A673 (cell line): ENCODE measurements around the gene NUTM2A. TPM values are rescaled to one million over a fixed set of nuclear protein-coding genes. Genes with fewer than 3 reads are reported as not detected.
"Not testable (repeated sequence)": the region's sequence is repeated elsewhere in the genome, so short reads cannot be mapped to it uniquely, and the experiment has no call there.

Source experiments
- BruUV-seq: library from RNA; stranded (reverse); fragments of 400-500 nt; replicated peaks from 2 replicates; lab custom pipeline; 2021; lab: Mats Ljungman, UMichigan
- CTCF ChIA-PET: fragments of 300-600 bp; sonication (Branson Sonifier 250); formaldehyde crosslinking; loops from one replicate; lab custom pipeline; 2022; ENCODE audit warnings: antibody characterized with exemption; lab: Charles Lee
- POLR2A ChIA-PET: fragments of 300-600 bp; sonication (Branson Sonifier 250); formaldehyde crosslinking; loops from one replicate; lab custom pipeline; 2022; ENCODE audit warnings: antibody characterized with exemption; ENCODE audit not compliant: low non-redundant PET; lab: Charles Lee
- DNase-seq: peaks from one replicate; pipeline ENCODE4 v3.0.0-alpha.2; 2015; ENCODE audit warnings: low spot score
- H3K27ac ChIP-seq: fragments of 200-600 bp; sonication (generic); 2 replicates; pipeline ENCODE4 v1.5.1; 2016; ENCODE audit warnings: mixed run types, low read depth, mild to moderate bottlenecking, mixed read lengths, antibody characterized with exemption, low read length; ENCODE audit not compliant: poor library complexity, severe bottlenecking
- H3K27me3 ChIP-seq: fragments of 200-600 bp; sonication (generic); replicated peaks from 2 replicates; pipeline ENCODE4 v1.6.1; 2017; ENCODE audit warnings: mixed run types, low read depth, mild to moderate bottlenecking, mixed read lengths, antibody characterized with exemption, low read length; ENCODE audit not compliant: insufficient read depth, poor library complexity
- H3K36me3 ChIP-seq: fragments of 200-600 bp; sonication (generic); 2 replicates; pipeline ENCODE4 v1.6.1; 2016; ENCODE audit warnings: mixed run types, mild to moderate bottlenecking, mixed read lengths, antibody characterized with exemption, low read length; ENCODE audit not compliant: insufficient read depth, poor library complexity, severe bottlenecking
- H3K4me1 ChIP-seq: fragments of 200-600 bp; sonication (generic); 2 replicates; pipeline ENCODE4 v1.6.1; 2017; ENCODE audit warnings: mixed run types, mild to moderate bottlenecking, mixed read lengths, antibody characterized with exemption, low read length; ENCODE audit not compliant: insufficient read depth, poor library complexity, severe bottlenecking
- H3K4me3 ChIP-seq: fragments of 200-600 bp; sonication (generic); 2 replicates; pipeline ENCODE4 v1.5.1; 2016; ENCODE audit warnings: low read depth, mixed run types, mild to moderate bottlenecking, mixed read lengths, low read length; ENCODE audit not compliant: poor library complexity, severe bottlenecking
- H3K9me3 ChIP-seq: fragments of 200-600 bp; sonication (generic); 2 replicates; pipeline ENCODE4 v1.6.1; 2016; ENCODE audit warnings: mixed run types, low read depth, mild to moderate bottlenecking, mixed read lengths, antibody characterized with exemption, low read length; ENCODE audit not compliant: poor library complexity, severe bottlenecking
- intact Hi-C: fragments of 100-400 bp; cut with micrococcal nuclease; formaldehyde crosslinking; loops from one replicate; pipeline ENCODE4 v1.10.0; 2022; ENCODE audit not compliant: unreplicated experiment
- total RNA-seq: library from RNA; stranded (reverse); gene quantifications from 2 replicates; pipeline ENCODE4 v1.2.3, GENCODE V29; 2021

NUTM2A gene
- total RNA-seq, 1 experiment from 2014 or later = 1.1 TPM

DNA sequence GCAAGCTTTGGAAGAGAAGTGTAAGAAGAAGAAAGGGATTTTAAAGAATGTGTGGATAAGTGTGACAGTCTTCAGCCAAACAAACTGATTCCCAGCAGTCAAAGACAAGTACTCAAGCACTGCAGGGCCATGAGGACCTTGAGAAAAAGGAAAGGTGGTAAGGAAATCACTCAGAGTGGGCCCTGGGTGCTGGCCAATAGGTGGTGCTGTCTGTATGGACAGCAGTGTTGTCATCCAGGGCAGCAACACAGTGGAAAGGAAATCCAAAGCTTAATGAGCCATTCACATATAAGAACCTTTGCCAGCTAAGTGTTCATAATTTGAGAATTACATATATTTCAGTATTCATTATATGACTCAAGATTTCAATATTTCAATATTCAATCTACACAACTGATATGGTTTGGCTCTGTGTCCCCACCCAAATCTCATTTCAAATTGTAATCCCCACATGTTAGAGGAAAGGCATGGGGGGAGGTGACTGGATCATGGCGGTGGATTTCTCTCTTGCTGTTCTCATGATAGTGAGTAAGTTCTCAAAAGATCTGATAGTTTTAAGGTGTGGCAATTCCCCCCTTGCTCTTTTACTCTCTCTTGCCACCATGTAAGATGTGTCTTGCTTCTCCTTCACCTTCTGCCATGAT lies 55.6 kb downstream of the NUTM2A start:
- intact Hi-C loops, H3K27me3 ChIP-seq, H3K4me1 ChIP-seq, H3K27ac ChIP-seq, BruUV-seq, H3K9me3 ChIP-seq, POLR2A ChIA-PET, H3K36me3 ChIP-seq, CTCF ChIA-PET, H3K4me3 ChIP-seq, DNase-seq: not testable (repeated sequence)

Other genes starting within 250 kb of the NUTM2A start
- not detected in 2 replicates for gene FAM25A, start 205.2 kb upstream of the NUTM2A start, total RNA-seq
- 140 and 142 TPM in 2 replicates for gene GLUD1, start 130.6 kb upstream of the NUTM2A start, total RNA-seq
- 33.2 and 36.7 TPM in 2 replicates for gene SHLD2, start 130.2 kb upstream of the NUTM2A start, total RNA-seq
- 1.3 and 1.7 TPM in 2 replicates for gene NUTM2D, start 132.3 kb downstream of the NUTM2A start, total RNA-seq